ENCODE data around the gene FGF5.

Gene FGF5, protein sequence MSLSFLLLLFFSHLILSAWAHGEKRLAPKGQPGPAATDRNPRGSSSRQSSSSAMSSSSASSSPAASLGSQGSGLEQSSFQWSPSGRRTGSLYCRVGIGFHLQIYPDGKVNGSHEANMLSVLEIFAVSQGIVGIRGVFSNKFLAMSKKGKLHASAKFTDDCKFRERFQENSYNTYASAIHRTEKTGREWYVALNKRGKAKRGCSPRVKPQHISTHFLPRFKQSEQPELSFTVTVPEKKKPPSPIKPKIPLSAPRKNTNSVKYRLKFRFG

DNA sequence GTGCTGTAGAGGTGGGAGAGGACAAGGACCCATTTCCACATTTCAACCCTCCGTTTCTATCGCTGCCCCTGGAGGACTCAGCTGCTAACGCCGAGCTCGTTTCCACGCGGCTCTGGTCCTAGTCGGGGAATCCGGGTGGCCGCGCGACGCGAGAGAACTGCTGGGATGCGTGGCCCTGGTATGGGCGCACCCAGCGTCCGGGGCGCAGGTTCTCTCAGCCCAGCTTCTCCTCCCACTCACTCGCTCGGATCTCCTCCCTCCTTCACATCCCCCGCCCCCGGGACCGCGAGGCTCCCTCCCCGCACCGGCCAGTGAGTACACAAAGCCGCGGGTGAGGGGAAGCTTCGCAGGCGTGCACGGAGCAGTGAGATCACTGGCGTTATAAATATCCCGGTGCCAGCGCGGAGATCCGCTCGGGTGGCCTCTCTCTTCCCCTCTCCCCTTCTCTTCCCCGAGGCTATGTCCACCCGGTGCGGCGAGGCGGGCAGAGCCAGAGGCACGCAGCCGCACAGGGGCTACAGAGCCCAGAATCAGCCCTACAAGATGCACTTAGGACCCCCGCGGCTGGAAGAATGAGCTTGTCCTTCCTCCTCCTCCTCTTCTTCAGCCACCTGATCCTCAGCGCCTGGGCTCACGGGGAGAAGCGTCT lies at the start of gene FGF5:
FGF5 (plus strand) TSS at position 412 of the 649 bp plus-strand sequence; CDS start at position 573, 161 bp downstream.
- no peaks in the 10 kb centered on the region for H3K36me3 ChIP-seq (ENCODE audit: insufficient read depth, low read length)
- H3K4me1 ChIP-seq (ENCODE audit: control insufficient read depth, insufficient read depth, low read length, unreplicated experiment) = peaks cover 30% of the 10 kb centered on the region
- H3K4me3 ChIP-seq (ENCODE audit: low read depth, low read length) = peak within 1 kb of the TSS; percentile 91
- peaks cover 50% of the 10 kb centered on the region for H3K79me2 ChIP-seq (ENCODE audit: control insufficient read depth, insufficient read depth, low read length, unreplicated experiment)
- peak within 1 kb of the TSS; percentile 91 for H3K27ac ChIP-seq (ENCODE audit: low read depth, low read length)
- peak within 1 kb of the TSS; percentile 80 for H2AFZ ChIP-seq (ENCODE audit: low read length, unreplicated experiment)
- no peaks in the 10 kb centered on the region for H3K27me3 ChIP-seq (ENCODE audit: insufficient read depth, low read length)

DNA sequence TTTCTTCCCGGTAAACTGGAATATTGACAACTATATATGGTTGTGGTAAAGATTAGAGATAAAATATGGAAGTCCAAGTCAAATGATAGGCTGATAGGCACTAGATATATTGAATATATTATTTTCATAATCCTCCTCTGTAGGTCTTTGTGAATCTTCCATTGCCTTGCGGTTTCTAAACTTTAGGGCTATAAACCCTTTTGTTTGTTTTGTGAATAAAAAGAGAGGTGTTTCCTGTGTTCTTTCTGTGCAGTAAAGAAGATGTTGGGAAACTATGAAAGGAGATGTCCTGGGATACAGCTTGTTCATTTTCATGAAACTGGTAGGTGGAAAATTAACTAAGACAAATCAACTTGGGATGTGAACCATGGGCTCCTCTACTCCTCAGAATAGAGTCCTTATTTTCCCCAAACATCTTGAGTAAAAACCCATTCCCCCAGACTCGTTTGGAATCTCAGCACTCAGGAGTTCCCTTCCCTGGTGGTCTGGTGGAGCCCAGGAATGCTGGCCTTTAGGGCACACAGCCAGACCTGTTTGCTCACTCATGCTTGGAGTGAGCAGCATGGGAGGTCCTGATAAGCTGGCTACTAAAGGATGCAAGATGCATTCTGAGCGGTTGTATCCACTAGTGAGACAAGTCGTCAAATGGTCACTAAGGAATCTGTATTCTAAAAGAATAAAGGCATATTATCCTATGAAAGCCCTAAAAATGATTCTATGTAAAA lies 47.0 kb upstream of the FGF5 start:
- no peaks in the 10 kb centered on the region for H3K79me2 ChIP-seq (ENCODE audit: control insufficient read depth, insufficient read depth, low read length, unreplicated experiment)
- no peak overlapping the region for H3K4me3 ChIP-seq (ENCODE audit: low read depth, low read length)
- H3K36me3 ChIP-seq (ENCODE audit: insufficient read depth, low read length) = no peaks in the 10 kb centered on the region
- H2AFZ ChIP-seq (ENCODE audit: low read length, unreplicated experiment) = peak overlapping the region; percentile 33
- H3K27me3 ChIP-seq (ENCODE audit: insufficient read depth, low read length) = no peaks in the 10 kb centered on the region
- H3K27ac ChIP-seq (ENCODE audit: low read depth, low read length) = no peak overlapping the region
- peaks cover 26% of the 10 kb centered on the region for H3K4me1 ChIP-seq (ENCODE audit: control insufficient read depth, insufficient read depth, low read length, unreplicated experiment)

DNA sequence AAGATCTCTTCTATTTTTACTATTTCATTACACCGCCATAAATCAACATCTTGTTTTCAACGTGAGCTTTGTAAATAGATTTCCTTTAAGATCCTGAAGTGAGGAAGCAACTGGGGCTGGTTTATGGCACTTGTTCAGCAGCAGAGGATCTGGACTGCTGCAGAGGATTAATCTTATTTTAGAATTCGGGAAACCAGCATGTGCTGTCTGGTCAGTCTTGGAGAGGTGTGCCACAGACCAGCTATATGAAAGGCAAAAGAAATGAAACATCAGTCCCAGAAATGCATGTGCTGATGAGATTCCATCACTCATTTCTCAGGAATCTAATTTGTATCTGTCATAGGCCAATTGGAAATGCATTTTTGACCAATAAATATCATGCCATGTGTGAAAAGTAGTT lies 45.8 kb upstream of the FGF5 start:
- no peak overlapping the region for H3K27ac ChIP-seq (ENCODE audit: low read depth, low read length)
- H3K4me3 ChIP-seq (ENCODE audit: low read depth, low read length) = no peak overlapping the region
- H3K79me2 ChIP-seq (ENCODE audit: control insufficient read depth, insufficient read depth, low read length, unreplicated experiment) = no peaks in the 10 kb centered on the region
- H3K27me3 ChIP-seq (ENCODE audit: insufficient read depth, low read length) = no peaks in the 10 kb centered on the region
- peaks cover 29% of the 10 kb centered on the region for H3K4me1 ChIP-seq (ENCODE audit: control insufficient read depth, insufficient read depth, low read length, unreplicated experiment)
- no peaks in the 10 kb centered on the region for H3K36me3 ChIP-seq (ENCODE audit: insufficient read depth, low read length)
- H2AFZ ChIP-seq (ENCODE audit: low read length, unreplicated experiment) = peak overlapping the region; percentile 16

DNA sequence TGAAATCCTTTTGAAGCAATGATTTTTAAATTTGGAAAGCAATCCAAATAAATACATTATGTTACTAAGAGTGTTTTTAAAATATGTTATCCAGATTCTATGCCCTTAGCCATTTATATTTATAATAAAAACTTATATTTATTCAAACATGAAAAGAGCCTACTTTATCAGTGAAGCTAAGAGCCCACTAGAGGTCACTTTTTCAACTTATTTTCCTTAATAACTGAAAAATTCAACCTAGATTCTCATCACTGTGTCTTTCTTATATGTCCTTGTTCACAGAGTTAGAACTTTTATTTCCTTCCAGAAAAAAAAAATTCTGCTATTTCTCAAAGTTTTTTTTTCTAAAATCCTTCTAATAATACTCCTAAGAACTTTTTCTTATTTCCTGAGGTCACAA lies 45.3 kb upstream of the FGF5 start:
- Histone ChIP-seq H3K36me3 (ENCODE audit: insufficient read depth, low read length) (no peaks in the 10 kb centered on the region), H3K27ac (ENCODE audit: low read depth, low read length) (no peak overlapping the region), H3K4me1 (ENCODE audit: control insufficient read depth, insufficient read depth, low read length, unreplicated experiment) (peaks cover 29% of the 10 kb centered on the region), H3K79me2 (ENCODE audit: control insufficient read depth, insufficient read depth, low read length, unreplicated experiment) (no peaks in the 10 kb centered on the region), H2AFZ (ENCODE audit: low read length, unreplicated experiment) (no peak overlapping the region), H3K27me3 (ENCODE audit: insufficient read depth, low read length) (no peaks in the 10 kb centered on the region), H3K4me3 (ENCODE audit: low read depth, low read length) (no peak overlapping the region)

DNA sequence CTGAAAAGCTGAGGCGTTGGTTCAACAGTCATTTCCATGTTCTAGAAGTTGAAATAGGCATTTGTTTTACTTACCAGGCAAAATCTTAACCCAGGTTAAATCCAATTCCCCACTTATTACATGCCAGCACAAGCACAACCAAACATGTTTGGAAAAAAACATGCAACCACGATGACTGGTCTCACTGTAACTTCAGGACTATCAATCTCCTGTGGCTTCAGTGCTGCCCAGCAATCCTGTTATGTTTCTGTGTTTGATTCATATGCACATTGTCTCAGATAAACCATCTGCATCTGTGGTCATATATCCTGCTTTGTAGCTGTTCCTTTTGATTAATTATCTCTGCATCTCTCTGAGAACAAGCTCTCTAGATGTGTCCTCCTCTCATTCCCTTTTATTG lies 40.9 kb upstream of the FGF5 start:
- H3K4me3 ChIP-seq (ENCODE audit: low read depth, low read length) = no peak overlapping the region
- H3K27ac ChIP-seq (ENCODE audit: low read depth, low read length) = no peak overlapping the region
- peaks cover 10% of the 10 kb centered on the region for H3K4me1 ChIP-seq (ENCODE audit: control insufficient read depth, insufficient read depth, low read length, unreplicated experiment)
- peak overlapping the region; percentile 34 for H2AFZ ChIP-seq (ENCODE audit: low read length, unreplicated experiment)
- no peaks in the 10 kb centered on the region for H3K79me2 ChIP-seq (ENCODE audit: control insufficient read depth, insufficient read depth, low read length, unreplicated experiment)
- no peaks in the 10 kb centered on the region for H3K27me3 ChIP-seq (ENCODE audit: insufficient read depth, low read length)
- H3K36me3 ChIP-seq (ENCODE audit: insufficient read depth, low read length) = no peaks in the 10 kb centered on the region

DNA sequence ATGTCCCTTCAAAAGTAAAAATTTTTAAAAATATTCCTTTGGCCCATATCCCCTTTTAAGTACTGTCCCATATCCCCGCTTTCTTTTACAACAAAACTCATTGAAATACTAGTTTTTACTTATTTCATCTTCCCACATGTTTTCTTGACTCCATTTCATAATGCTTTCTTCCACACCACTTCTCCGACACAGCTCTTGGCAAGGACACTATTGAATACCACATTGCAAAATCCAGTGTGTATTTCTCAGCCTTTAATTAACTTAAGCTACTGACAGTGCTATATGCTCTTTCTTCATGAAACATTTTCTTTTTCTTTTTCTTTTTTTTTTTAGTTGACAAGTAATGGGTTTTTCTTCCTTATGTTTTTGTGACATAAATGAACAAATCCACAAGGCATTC lies 40.4 kb upstream of the FGF5 start:
- Histone ChIP-seq H3K4me1 (ENCODE audit: control insufficient read depth, insufficient read depth, low read length, unreplicated experiment) (peaks cover 12% of the 10 kb centered on the region), H3K79me2 (ENCODE audit: control insufficient read depth, insufficient read depth, low read length, unreplicated experiment) (no peaks in the 10 kb centered on the region), H3K27me3 (ENCODE audit: insufficient read depth, low read length) (no peaks in the 10 kb centered on the region), H3K27ac (ENCODE audit: low read depth, low read length) (no peak overlapping the region), H2AFZ (ENCODE audit: low read length, unreplicated experiment) (no peak overlapping the region), H3K4me3 (ENCODE audit: low read depth, low read length) (no peak overlapping the region), H3K36me3 (ENCODE audit: insufficient read depth, low read length) (no peaks in the 10 kb centered on the region)

DNA sequence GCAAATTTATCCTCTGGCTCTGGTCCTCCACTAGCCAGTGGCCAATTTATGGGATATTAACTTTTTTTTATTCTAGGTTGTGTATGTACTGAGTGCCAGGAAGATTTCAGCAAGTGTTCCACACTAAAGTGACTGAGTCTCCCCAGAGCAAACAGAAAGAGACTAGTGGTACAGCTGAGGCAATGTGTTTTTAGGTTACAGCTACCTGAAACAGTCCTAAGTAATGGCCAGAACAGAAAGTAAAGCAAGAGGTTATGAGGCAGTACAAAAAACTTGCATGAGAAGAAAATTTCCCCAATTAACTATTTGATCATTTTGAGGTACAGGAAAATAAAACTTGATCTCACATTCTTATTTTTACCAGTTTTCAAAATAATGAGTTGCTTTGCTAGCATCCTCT lies 38.0 kb upstream of the FGF5 start:
- H3K4me1 ChIP-seq (ENCODE audit: control insufficient read depth, insufficient read depth, low read length, unreplicated experiment) = peaks cover 24% of the 10 kb centered on the region
- H3K79me2 ChIP-seq (ENCODE audit: control insufficient read depth, insufficient read depth, low read length, unreplicated experiment) = no peaks in the 10 kb centered on the region
- H3K36me3 ChIP-seq (ENCODE audit: insufficient read depth, low read length) = no peaks in the 10 kb centered on the region
- H3K27ac ChIP-seq (ENCODE audit: low read depth, low read length) = no peak overlapping the region
- no peak overlapping the region for H3K4me3 ChIP-seq (ENCODE audit: low read depth, low read length)
- H2AFZ ChIP-seq (ENCODE audit: low read length, unreplicated experiment) = no peak overlapping the region
- H3K27me3 ChIP-seq (ENCODE audit: insufficient read depth, low read length) = no peaks in the 10 kb centered on the region

DNA sequence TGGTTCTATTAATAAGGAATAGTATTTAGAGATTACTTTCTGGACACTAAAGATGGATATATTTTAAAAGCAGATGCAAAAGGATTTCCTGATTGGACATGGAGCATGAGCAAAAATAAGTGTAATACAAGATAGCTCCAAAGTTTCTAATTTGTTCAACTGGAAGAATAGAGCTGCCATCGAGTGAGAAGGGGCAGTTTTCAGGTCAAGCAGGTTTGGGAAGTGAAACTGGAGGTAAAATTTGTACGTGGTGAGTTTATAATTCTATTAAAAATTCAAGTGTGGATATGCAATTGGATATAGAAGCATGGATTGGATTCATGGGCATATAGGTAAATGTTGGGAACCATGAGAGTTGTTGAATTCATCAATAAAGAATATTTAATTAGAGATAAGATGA lies 37.3 kb upstream of the FGF5 start:
- Histone ChIP-seq H3K36me3 (ENCODE audit: insufficient read depth, low read length) (no peaks in the 10 kb centered on the region), H3K27ac (ENCODE audit: low read depth, low read length) (no peak overlapping the region), H2AFZ (ENCODE audit: low read length, unreplicated experiment) (no peak overlapping the region), H3K79me2 (ENCODE audit: control insufficient read depth, insufficient read depth, low read length, unreplicated experiment) (no peaks in the 10 kb centered on the region), H3K4me1 (ENCODE audit: control insufficient read depth, insufficient read depth, low read length, unreplicated experiment) (peaks cover 30% of the 10 kb centered on the region), H3K27me3 (ENCODE audit: insufficient read depth, low read length) (no peaks in the 10 kb centered on the region), H3K4me3 (ENCODE audit: low read depth, low read length) (no peak overlapping the region)

DNA sequence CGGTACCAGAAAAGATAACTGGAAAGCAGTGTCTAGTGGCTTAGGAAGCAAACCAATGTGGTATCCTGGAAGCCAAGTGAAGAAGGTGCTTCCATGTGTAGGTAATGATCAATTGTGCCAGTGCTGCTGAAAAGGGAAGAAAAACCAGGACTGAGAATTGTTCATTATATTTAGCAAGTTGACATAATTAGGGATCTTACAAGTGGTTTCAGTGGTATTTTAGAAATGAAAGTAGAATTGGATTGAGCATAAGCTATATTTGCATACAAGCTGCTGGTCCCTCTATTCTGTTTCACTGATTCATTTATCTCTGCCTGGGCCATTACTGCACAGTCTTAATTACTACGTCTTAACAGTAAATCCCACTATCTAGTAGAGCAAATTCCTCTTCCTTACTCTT lies 36.9 kb upstream of the FGF5 start:
- Histone ChIP-seq H3K27me3 (ENCODE audit: insufficient read depth, low read length) (no peaks in the 10 kb centered on the region), H3K4me3 (ENCODE audit: low read depth, low read length) (no peak overlapping the region), H3K27ac (ENCODE audit: low read depth, low read length) (no peak overlapping the region), H2AFZ (ENCODE audit: low read length, unreplicated experiment) (no peak overlapping the region), H3K36me3 (ENCODE audit: insufficient read depth, low read length) (no peaks in the 10 kb centered on the region), H3K4me1 (ENCODE audit: control insufficient read depth, insufficient read depth, low read length, unreplicated experiment) (peaks cover 35% of the 10 kb centered on the region), H3K79me2 (ENCODE audit: control insufficient read depth, insufficient read depth, low read length, unreplicated experiment) (no peaks in the 10 kb centered on the region)

DNA sequence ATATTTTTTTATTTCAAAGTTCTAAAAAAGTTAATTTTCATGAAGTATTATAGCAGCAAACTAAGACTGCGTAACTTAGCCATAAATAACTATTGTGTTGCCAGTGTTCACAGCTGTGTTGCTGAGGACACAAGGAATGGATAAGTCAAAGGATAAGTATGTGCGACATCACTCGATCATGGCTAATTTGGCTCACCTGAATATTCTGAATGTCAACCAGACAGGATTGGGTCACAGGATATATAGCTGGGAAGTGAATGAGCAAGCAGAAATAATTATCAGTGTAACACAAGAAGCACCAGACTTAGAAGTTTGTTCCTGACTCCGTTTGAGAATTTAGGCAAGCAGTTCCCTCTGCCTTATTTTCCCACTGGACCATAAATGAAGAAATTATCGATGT lies 35.3 kb upstream of the FGF5 start:
- no peaks in the 10 kb centered on the region for H3K79me2 ChIP-seq (ENCODE audit: control insufficient read depth, insufficient read depth, low read length, unreplicated experiment)
- no peak overlapping the region for H3K27ac ChIP-seq (ENCODE audit: low read depth, low read length)
- H3K36me3 ChIP-seq (ENCODE audit: insufficient read depth, low read length) = no peaks in the 10 kb centered on the region
- H3K4me1 ChIP-seq (ENCODE audit: control insufficient read depth, insufficient read depth, low read length, unreplicated experiment) = peaks cover 46% of the 10 kb centered on the region
- H3K4me3 ChIP-seq (ENCODE audit: low read depth, low read length) = no peak overlapping the region
- no peaks in the 10 kb centered on the region for H3K27me3 ChIP-seq (ENCODE audit: insufficient read depth, low read length)
- H2AFZ ChIP-seq (ENCODE audit: low read length, unreplicated experiment) = no peak overlapping the region
